Esophagus muscularis mucosa (tissue), 4 donors: Measurements from ENCODE around the gene ADAMTS17. TPM values are rescaled to one million over a fixed set of nuclear protein-coding genes. Genes with fewer than 3 reads are reported as not detected.

Experiments used
- DNase-seq: peaks from one replicate; pipeline ENCODE4 v3.0.0-alpha.2; 2017; ENCODE audit errors: extremely low spot score
- H3K27ac ChIP-seq, 4 donors: fragments of 200-600 bp; sonication (generic); replicated peaks in 1 of 4; 1 replicate in 3 of 4; 2 replicates in 1 of 4; pipeline ENCODE4 v1.5.1; 2016 to 2019; ENCODE audit warnings: mild to moderate bottlenecking in 1 of 4
- H3K27me3 ChIP-seq, 4 donors: fragments of 200-600 bp; sonication (generic); one replicate each; pipeline versions ENCODE4 v1.5.1 to v1.6.0; 2016 to 2019
- H3K36me3 ChIP-seq, 4 donors: fragments of 200-600 bp; sonication (generic); one replicate each; pipeline ENCODE4 v1.5.1; 2016 to 2019
- H3K4me1 ChIP-seq, 4 donors: fragments of 200-600 bp; sonication (generic); one replicate each; pipeline ENCODE4 v1.5.1; 2016 to 2019
- H3K4me3 ChIP-seq, 4 donors: fragments of 200-600 bp; sonication (generic); 1 replicate in 2 of 4; 2 replicates in 2 of 4; pipeline ENCODE4 v1.5.1; 2016 to 2019; ENCODE audit warnings: mild to moderate bottlenecking in 4 of 4, moderate library complexity in 1 of 4
- H3K9me3 ChIP-seq, 4 donors: fragments of 200-600 bp; sonication (generic); 1 replicate in 3 of 4; 2 replicates in 1 of 4; pipeline ENCODE4 v1.5.1; 2016 to 2019
- CTCF ChIP-seq, 3 experiments: fragments of 200-600 bp in 2 of 3; fragments of 450-650 bp in 1 of 3; sonication (generic) in 2 of 3; IDR thresholded peaks; one replicate each; pipeline ENCODE4 v1.5.1; 2017 to 2019; ENCODE audit warnings: antibody characterized with exemption in 3 of 3, mild to moderate bottlenecking in 2 of 3, moderate library complexity in 1 of 3
- EP300 ChIP-seq: sonication (generic); formaldehyde crosslinking; IDR thresholded peaks from one replicate; pipeline ENCODE4 v1.6.1; 2017; ENCODE audit warnings: antibody characterized with exemption
- POLR2A ChIP-seq: fragments of 450-650 bp; IDR thresholded peaks from one replicate; pipeline ENCODE4 v1.6.1; 2017; ENCODE audit warnings: antibody characterized with exemption, moderate library complexity, mild to moderate bottlenecking, low read depth
- POLR2AphosphoS5 ChIP-seq, 2 donors: sonication (generic); formaldehyde crosslinking; IDR thresholded peaks; one replicate each; pipeline ENCODE4 v1.6.1; 2017; ENCODE audit warnings: antibody characterized with exemption in 2 of 2
- WGBS: methylation state at CpG from one replicate; pipeline ENCODE4 v1.1.5; 2018; 5-methylcytosine and 5-hydroxymethylcytosine counted together
- intact Hi-C: fragments of 100-400 bp; cut with DNase I; formaldehyde crosslinking; loops from one replicate; pipeline ENCODE4 v1.15.1; 2023
- total RNA-seq, 4 donors: library from RNA; depleted of rRNA; stranded (reverse); fragments of >200 nt; gene quantifications; one replicate each; pipeline versions ENCODE4 v1.1.0 to v1.2.1, GENCODE V29; 2016

The ADAMTS17 gene
- total RNA-seq, 4 donors from 2014 or later = 5.3 to 12.0 (median 6.6) TPM

GRCh38 chr15:100330221-100330620, 11.6 kb downstream of the ADAMTS17 start:
- Histone ChIP-seq H3K4me1 (peaks cover 0 to under 1% (median 0%) of the 10 kb centered on the region in 4 donors), H3K27ac (no peak overlapping the region)

GRCh38 chr15:100328796-100329195, 13.0 kb downstream of the ADAMTS17 start:
- Histone ChIP-seq H3K9me3 (no peaks in the 10 kb centered on the region), H3K36me3 (peaks cover 0 to 5% (median 1%) of the 10 kb centered on the region in 4 donors), H3K4me3 (no peak overlapping the region), H3K4me1 (no peaks in the 10 kb centered on the region), H3K27me3 (no peaks in the 10 kb centered on the region), H3K27ac (no peak overlapping the region)
- intact Hi-C loops = no loop called here
- WGBS = 85% methylated on average over 9 of the region's 9 CpGs
- no peak for DNase-seq
- no peak for TF ChIP-seq EP300
- no peak for TF ChIP-seq POLR2AphosphoS5 (IDR thresholded peaks at IDR 0.05)
- no peak for TF ChIP-seq CTCF (IDR thresholded peaks at IDR 0.05)
- TF ChIP-seq POLR2A = no peak

More at GRCh38 chr15:100330221-100330620, 11.6 kb downstream of the ADAMTS17 start:
- no peak overlapping the region for H3K4me3 ChIP-seq
- no peak for DNase-seq
- TF ChIP-seq EP300 (no peak), CTCF (IDR thresholded peaks at IDR 0.05) (no peak), POLR2AphosphoS5 (IDR thresholded peaks at IDR 0.05) (no peak), POLR2A (no peak)
- no peaks in the 10 kb centered on the region for H3K27me3 ChIP-seq
- intact Hi-C loops = loop anchor here (10.0 kb wide), 1 partner anchor 125 kb away; no protein-coding TSS in a partner anchor
- WGBS = 81% methylated on average over 9 of the region's 10 CpGs
- no peaks in the 10 kb centered on the region for H3K9me3 ChIP-seq
- H3K36me3 ChIP-seq = peaks cover 0 to 5% (median 1%) of the 10 kb centered on the region in 4 donors

- intact Hi-C loops = no loop called here
- H3K4me1 ChIP-seq = no peaks in the 10 kb centered on the region
- H3K27me3 ChIP-seq = no peaks in the 10 kb centered on the region
- DNase-seq = no peak
- WGBS = 71% methylated on average over 4 of the region's 4 CpGs
- H3K27ac ChIP-seq = no peak overlapping the region
- H3K36me3 ChIP-seq = peaks cover 0 to 10% (median 2%) of the 10 kb centered on the region in 4 donors
- no peaks in the 10 kb centered on the region for H3K9me3 ChIP-seq
- H3K4me3 ChIP-seq = no peak overlapping the region
- no peak for TF ChIP-seq POLR2AphosphoS5 (IDR thresholded peaks at IDR 0.05)
- no peak for TF ChIP-seq POLR2A
- no peak for TF ChIP-seq EP300
- no peak for TF ChIP-seq CTCF (IDR thresholded peaks at IDR 0.05)
Measured at GRCh38 chr15:100318880-100319279, 22.9 kb downstream of the ADAMTS17 start.

- no peak for DNase-seq
- peaks cover 0 to 6% (median 2%) of the 10 kb centered on the region in 4 donors for H3K36me3 ChIP-seq
- H3K9me3 ChIP-seq = peaks cover 0 to 9% (median 0%) of the 10 kb centered on the region in 4 donors
- H3K4me3 ChIP-seq = no peak overlapping the region
- H3K4me1 ChIP-seq = peaks cover 3 to 24% (median 22%) of the 10 kb centered on the region in 4 donors
- intact Hi-C loops = no loop called here
- no peaks in the 10 kb centered on the region for H3K27me3 ChIP-seq
- H3K27ac ChIP-seq = no peak overlapping the region
- 91% methylated on average over 13 of the region's 16 CpGs for WGBS
- TF ChIP-seq POLR2AphosphoS5 (IDR thresholded peaks at IDR 0.05) (no peak), POLR2A (no peak), CTCF (IDR thresholded peaks at IDR 0.05) (no peak), EP300 (no peak)
Measured at GRCh38 chr15:100314809-100315400, 26.9 kb downstream of the ADAMTS17 start.
